Measurements from ENCODE around the gene AKAP13. TPM values are rescaled to one million over a fixed set of nuclear protein-coding genes. Genes with fewer than 3 reads are reported as not detected.

AKAP13 gene
- total RNA-seq, 4 donors from 2014 or later, result 128 to 460 (median 243) TPM

DNA sequence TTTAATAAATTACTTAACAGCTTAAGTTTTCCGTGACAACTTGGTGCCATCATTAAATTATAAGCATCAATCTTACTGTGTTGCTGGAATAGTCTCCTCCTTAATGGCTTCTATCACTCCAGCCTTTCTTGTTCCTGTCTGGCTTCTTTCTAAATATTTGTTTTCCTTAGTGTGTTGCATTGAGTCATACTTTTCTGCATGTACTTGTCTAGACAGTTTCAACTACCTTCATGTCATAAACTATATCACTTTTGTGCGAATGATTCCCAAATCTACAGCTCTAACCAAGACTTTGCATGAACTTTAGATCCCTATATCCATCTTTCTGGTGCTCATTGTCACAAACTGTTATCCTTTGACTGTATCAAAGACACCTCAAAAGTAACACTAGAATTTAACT is 78.4 kb downstream of the AKAP13 start:
- intact Hi-C loops (cut with DNase I; ENCODE audit: low total_unique reads), result no loop called here
- TF ChIP-seq POLR2A (IDR thresholded peaks at IDR 0.05), result no peak
- TF ChIP-seq, protein P1, sequence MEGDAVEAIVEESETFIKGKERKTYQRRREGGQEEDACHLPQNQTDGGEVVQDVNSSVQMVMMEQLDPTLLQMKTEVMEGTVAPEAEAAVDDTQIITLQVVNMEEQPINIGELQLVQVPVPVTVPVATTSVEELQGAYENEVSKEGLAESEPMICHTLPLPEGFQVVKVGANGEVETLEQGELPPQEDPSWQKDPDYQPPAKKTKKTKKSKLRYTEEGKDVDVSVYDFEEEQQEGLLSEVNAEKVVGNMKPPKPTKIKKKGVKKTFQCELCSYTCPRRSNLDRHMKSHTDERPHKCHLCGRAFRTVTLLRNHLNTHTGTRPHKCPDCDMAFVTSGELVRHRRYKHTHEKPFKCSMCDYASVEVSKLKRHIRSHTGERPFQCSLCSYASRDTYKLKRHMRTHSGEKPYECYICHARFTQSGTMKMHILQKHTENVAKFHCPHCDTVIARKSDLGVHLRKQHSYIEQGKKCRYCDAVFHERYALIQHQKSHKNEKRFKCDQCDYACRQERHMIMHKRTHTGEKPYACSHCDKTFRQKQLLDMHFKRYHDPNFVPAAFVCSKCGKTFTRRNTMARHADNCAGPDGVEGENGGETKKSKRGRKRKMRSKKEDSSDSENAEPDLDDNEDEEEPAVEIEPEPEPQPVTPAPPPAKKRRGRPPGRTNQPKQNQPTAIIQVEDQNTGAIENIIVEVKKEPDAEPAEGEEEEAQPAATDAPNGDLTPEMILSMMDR (IDR thresholded peaks at IDR 0.05), result no peak
- no peak overlapping the region for H3K27ac ChIP-seq
- no peak overlapping the region for H3K4me3 ChIP-seq
- no peak for DNase-seq
- no peaks in the 10 kb centered on the region for H3K27me3 ChIP-seq
- no peaks in the 10 kb centered on the region for H3K9me3 ChIP-seq
- no peaks in the 10 kb centered on the region for H3K36me3 ChIP-seq
- peaks cover 0 to 6% of the 10 kb centered on the region in 2 donors for H3K4me1 ChIP-seq

DNA sequence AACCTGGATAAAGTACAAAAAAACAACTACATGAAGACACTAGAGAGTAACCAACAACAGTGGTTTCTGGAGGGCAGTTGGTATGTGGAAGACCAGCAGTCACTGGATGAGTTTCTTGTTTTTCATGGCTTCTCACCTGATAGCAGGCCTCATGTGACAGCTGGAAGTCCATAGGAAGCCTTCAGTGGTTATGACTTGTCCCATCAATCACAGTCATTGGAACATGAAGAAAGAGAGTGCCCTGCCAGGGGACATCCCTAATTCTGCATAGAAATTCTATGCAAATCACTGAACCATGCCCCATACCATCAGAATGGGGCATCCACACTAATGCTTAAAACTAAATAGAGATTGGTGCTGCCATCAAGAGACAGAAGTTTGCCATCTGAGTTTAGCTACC is 81.6 kb downstream of the AKAP13 start:
- H3K4me3 ChIP-seq, result no peak overlapping the region
- H3K4me1 ChIP-seq, result no peaks in the 10 kb centered on the region
- no peak overlapping the region for H3K27ac ChIP-seq
- H3K9me3 ChIP-seq, result no peaks in the 10 kb centered on the region
- intact Hi-C loops (cut with DNase I; ENCODE audit: low total_unique reads), result no loop called here
- no peaks in the 10 kb centered on the region for H3K27me3 ChIP-seq
- no peak for DNase-seq
- no peaks in the 10 kb centered on the region for H3K36me3 ChIP-seq
- TF ChIP-seq POLR2A (IDR thresholded peaks at IDR 0.05), result no peak
- TF ChIP-seq, protein P1 (IDR thresholded peaks at IDR 0.05), result no peak

DNA sequence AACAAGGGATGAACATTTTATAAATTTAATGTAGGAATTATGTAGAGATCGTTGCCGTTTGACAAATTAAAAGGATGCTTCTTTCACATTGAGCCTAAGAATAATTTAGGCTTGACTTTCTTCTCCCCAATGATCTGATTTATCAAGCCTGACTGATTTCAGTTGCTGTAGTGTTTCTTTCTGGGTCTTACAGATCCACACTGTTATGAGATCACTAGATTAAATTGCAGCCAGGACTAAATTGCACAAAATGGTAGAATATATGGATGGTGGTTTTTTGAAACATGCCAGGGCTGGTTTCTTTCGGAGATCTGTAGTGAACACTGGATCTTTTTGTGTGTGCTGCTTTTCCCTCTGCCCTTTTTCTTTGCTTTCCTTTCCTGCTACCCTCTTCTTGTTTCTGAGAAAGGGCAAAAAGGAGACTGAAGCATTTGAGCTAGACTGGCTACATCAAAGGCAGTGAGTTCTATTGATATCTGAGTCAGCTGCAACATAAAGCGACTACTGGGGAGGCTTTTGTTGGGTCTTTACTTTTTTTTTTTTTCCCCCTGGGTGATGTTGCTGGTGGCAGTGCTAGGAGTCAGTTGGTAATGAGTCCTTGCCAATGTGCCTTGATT is 83.0 kb downstream of the AKAP13 start:
- Histone ChIP-seq H3K4me1 (no peaks in the 10 kb centered on the region), H3K27me3 (no peaks in the 10 kb centered on the region), H3K9me3 (no peaks in the 10 kb centered on the region), H3K36me3 (no peaks in the 10 kb centered on the region), H3K27ac (no peak overlapping the region), H3K4me3 (no peak overlapping the region)
- intact Hi-C loops (cut with DNase I; ENCODE audit: low total_unique reads), result no loop called here
- TF ChIP-seq POLR2A (IDR thresholded peaks at IDR 0.05), result no peak
- TF ChIP-seq, protein P1 (IDR thresholded peaks at IDR 0.05), result no peak
- DNase-seq, result no peak

DNA sequence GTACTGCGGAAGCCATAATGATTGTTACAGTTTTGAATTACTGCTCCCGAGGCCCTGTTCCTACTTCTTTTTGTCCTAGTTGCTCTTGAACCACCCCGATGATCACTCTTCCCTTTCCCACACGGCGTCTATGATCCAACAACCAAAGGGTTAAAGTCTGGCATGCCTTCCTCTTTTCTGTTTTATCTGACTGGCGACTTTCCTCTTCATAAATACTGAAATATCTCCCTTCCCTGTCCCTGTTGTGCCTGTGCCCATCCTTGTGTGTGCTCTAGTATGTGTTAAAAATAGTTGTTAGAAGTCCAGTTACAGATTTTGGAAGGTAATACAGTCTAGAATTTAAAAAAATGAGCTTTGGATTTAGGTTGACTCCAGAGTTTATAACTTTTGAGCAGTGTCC is 83.6 kb downstream of the AKAP13 start:
- TF ChIP-seq POLR2A (IDR thresholded peaks at IDR 0.05), result no peak
- TF ChIP-seq, protein P1 (IDR thresholded peaks at IDR 0.05), result no peak
- Histone ChIP-seq H3K4me3 (no peak overlapping the region), H3K9me3 (no peaks in the 10 kb centered on the region), H3K36me3 (no peaks in the 10 kb centered on the region), H3K27ac (no peak overlapping the region), H3K27me3 (no peaks in the 10 kb centered on the region), H3K4me1 (peaks cover 0 to under 1% of the 10 kb centered on the region in 2 donors)
- DNase-seq, result no peak
- intact Hi-C loops (cut with DNase I; ENCODE audit: low total_unique reads), result no loop called here

DNA sequence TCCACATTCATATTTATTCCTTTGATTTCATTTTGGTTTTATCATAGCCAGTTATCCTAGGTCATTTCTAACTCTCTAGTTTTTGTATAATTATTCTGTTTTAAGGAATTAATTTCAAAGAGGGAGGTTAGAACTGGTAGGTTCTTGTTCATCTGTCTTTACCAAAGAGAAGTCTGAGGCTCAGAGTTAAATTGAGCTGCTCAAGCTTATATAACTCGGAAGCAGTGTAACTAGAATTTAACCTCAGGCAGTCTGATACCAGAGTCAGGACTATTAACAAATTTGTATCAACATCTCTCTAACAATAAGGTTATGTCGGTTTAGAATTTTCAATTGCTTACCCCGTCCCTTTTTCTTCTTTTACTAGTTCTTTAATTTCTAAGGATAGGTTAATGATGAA is 84.1 kb downstream of the AKAP13 start:
- intact Hi-C loops (cut with DNase I; ENCODE audit: low total_unique reads), result no loop called here
- TF ChIP-seq, protein P1 (IDR thresholded peaks at IDR 0.05), result no peak
- TF ChIP-seq POLR2A (IDR thresholded peaks at IDR 0.05), result no peak
- Histone ChIP-seq H3K4me3 (no peak overlapping the region), H3K4me1 (peaks cover 0 to 4% of the 10 kb centered on the region in 2 donors), H3K27ac (no peak overlapping the region), H3K27me3 (no peaks in the 10 kb centered on the region), H3K36me3 (no peaks in the 10 kb centered on the region), H3K9me3 (no peaks in the 10 kb centered on the region)
- no peak for DNase-seq

Measured in uterus (tissue), 4 donors.